HG03457 (cell line): ENCODE results near the gene DDX24.
A peak's percentile ranks its signal among the peaks of the same experiment; 100 is the strongest.

Experiments used
- ATAC-seq: cut with Tn5 transposase; IDR thresholded peaks from one replicate; pipeline ENCODE4 v1.9.1; 2021; ENCODE audit warnings: moderate number of reproducible peaks; ENCODE audit not compliant: unreplicated experiment

DDX24 gene

GRCh38 chr14:94080621-94081385, at the start of gene DDX24, which contains the start of gene IFI27L1:
Gene DDX24, minus strand, starts transcription at chr14:94081202. Its CDS starts 1,460 bp downstream, at chr14:94079742.
Gene IFI27L1, plus strand, starts transcription at chr14:94081310. Its CDS starts 15,628 bp downstream, at chr14:94096938.
- ATAC-seq, result peak; percentile 94

- no peak for ATAC-seq
Observed at GRCh38 chr14:94129758-94130414, 48.9 kb upstream of the DDX24 start.

GRCh38 chr14:94129111-94129757, 48.2 kb upstream of the DDX24 start, which contains the start of gene IFI27L2:
Gene IFI27L2, minus strand, starts transcription at chr14:94129604. Its CDS starts 40 bp downstream, at chr14:94129564.
- peak; percentile 83 for ATAC-seq

- no peak for ATAC-seq
Observed at GRCh38 chr14:94128216-94128839, 47.3 kb upstream of the DDX24 start.

- ATAC-seq, result no peak
Observed at GRCh38 chr14:94127330-94127729, 46.3 kb upstream of the DDX24 start.

- ATAC-seq, result no peak
Observed at GRCh38 chr14:94126800-94127199, 45.8 kb upstream of the DDX24 start.

GRCh38 chr14:94126419-94126677, 45.3 kb upstream of the DDX24 start:
- ATAC-seq, result no peak

- ATAC-seq, result no peak
Observed at GRCh38 chr14:94125659-94126418, 44.8 kb upstream of the DDX24 start.

GRCh38 chr14:94124582-94125377, 43.8 kb upstream of the DDX24 start:
- ATAC-seq, result no peak

GRCh38 chr14:94123868-94124267, 42.9 kb upstream of the DDX24 start:
- ATAC-seq, result no peak

GRCh38 chr14:94123296-94123695, 42.3 kb upstream of the DDX24 start:
- ATAC-seq, result no peak

- no peak for ATAC-seq
Observed at GRCh38 chr14:94122438-94122837, 41.4 kb upstream of the DDX24 start.

GRCh38 chr14:94121485-94121884, 40.5 kb upstream of the DDX24 start:
- no peak for ATAC-seq

GRCh38 chr14:94120667-94121340, 39.8 kb upstream of the DDX24 start:
- ATAC-seq, result no peak

GRCh38 chr14:94119071-94119470, 38.1 kb upstream of the DDX24 start:
- ATAC-seq, result no peak

- no peak for ATAC-seq
Observed at GRCh38 chr14:94117856-94118255, 36.9 kb upstream of the DDX24 start.

- no peak for ATAC-seq
Observed at GRCh38 chr14:94116701-94117100, 35.7 kb upstream of the DDX24 start.

GRCh38 chr14:94115631-94116030, 34.6 kb upstream of the DDX24 start:
- no peak for ATAC-seq

GRCh38 chr14:94115058-94115591, 34.1 kb upstream of the DDX24 start:
- no peak for ATAC-seq
